K562 (cell line): ENCODE data around the gene NXN. TPM values are rescaled to one million over a fixed set of nuclear protein-coding genes. Genes with fewer than 3 reads are reported as not detected.

Experiments
- ATAC-seq: fragments of 200-7000 bp; cut with Tn5 transposase; 3 replicates; pipeline ENCODE4 v1.9.1; 2020; ENCODE audit warnings: moderate library complexity
- BruUV-seq: library from RNA; stranded (reverse); fragments of 400-500 nt; replicated peaks from 2 replicates; lab custom pipeline; 2021; lab: Mats Ljungman, UMichigan
- CTCF ChIA-PET: fragments of 300-600 bp; formaldehyde crosslinking; extraction: SDS; loops from one replicate; lab custom pipeline; 2021; ENCODE audit warnings: low intra/inter-chr PET ratio; lab: Yijun Ruan, JAX
- POLR2A ChIA-PET: fragments of 300-600, 350-650 bp; sonication (Branson Sonifier 250); formaldehyde crosslinking; extraction: SDS; loops from one replicate; lab custom pipeline; 2021; ENCODE audit warnings: antibody characterized with exemption, inconsistent platforms; lab: Yijun Ruan, JAX
- DNase-seq, 4 experiments: peaks; one replicate each; pipeline versions ENCODE4 v3.0.0 to v3.0.0-alpha.2; 2011 to 2018; ENCODE audit warnings: low spot score in 3 of 4, mixed read lengths in 3 of 4; ENCODE audit errors: extremely low read depth in 1 of 4
- FAIRE-seq: peaks from 2 replicates; lab custom pipeline; 2011; peaks lifted over from hg19 to GRCh38; lab: Jason Lieb, UNC
- H2AFZ ChIP-seq: 2 replicates; pipeline ENCODE4 v1.6.0; 2011; ENCODE audit warnings: low read depth, low read length, control low read depth, inconsistent platforms
- H3K27ac ChIP-seq: fragments of 200-600 bp; 3 replicates; pipeline ENCODE4 v1.8.0; 2011; ENCODE audit warnings: low read depth, mild to moderate bottlenecking, control low read depth, inconsistent platforms, low read length, moderate library complexity, mixed read lengths; ENCODE audit errors: extremely low read depth
- H3K27me3 ChIP-seq, 2 experiments: fragments of 300-600 bp in 1 of 2; 2 replicates in 1 of 2; 3 replicates in 1 of 2; pipeline versions ENCODE4 v1.6.0 to v1.8.0; 2011; ENCODE audit warnings: inconsistent platforms in 2 of 2, low read length in 2 of 2, mild to moderate bottlenecking in 1 of 2, mixed read lengths in 1 of 2, moderate library complexity in 1 of 2; ENCODE audit not compliant: control insufficient read depth in 2 of 2, insufficient read depth in 2 of 2
- H3K36me3 ChIP-seq: fragments of 300-600 bp; 3 replicates; pipeline ENCODE4 v1.8.0; 2011; ENCODE audit warnings: mild to moderate bottlenecking, low read length, inconsistent platforms; ENCODE audit not compliant: control insufficient read depth, insufficient read depth
- H3K4me1 ChIP-seq, 2 experiments: fragments of 200-600 bp in 1 of 2; replicated peaks in 1 of 2; 2 replicates in 1 of 2; 3 replicates in 1 of 2; pipeline versions ENCODE4 v1.5.1 to v1.8.0; 2011; ENCODE audit warnings: inconsistent platforms in 2 of 2, low read length in 2 of 2, mild to moderate bottlenecking in 1 of 2, mixed read lengths in 1 of 2, moderate library complexity in 1 of 2; ENCODE audit not compliant: control insufficient read depth in 2 of 2, insufficient read depth in 2 of 2
- H3K4me2 ChIP-seq: 2 replicates; pipeline ENCODE4 v1.6.1; 2011; ENCODE audit warnings: low read length, control low read depth, inconsistent platforms, mixed read lengths; ENCODE audit not compliant: insufficient read depth
- H3K4me3 ChIP-seq: fragments of 200-600 bp; sonication (generic), shearing (Covaris generic); 2 replicates; pipeline ENCODE4 v1.5.1; 2016; ENCODE audit warnings: control low read depth, inconsistent platforms
- H3K79me2 ChIP-seq: fragments of 200-600 bp; 3 replicates; pipeline ENCODE4 v1.8.0; 2011; ENCODE audit warnings: low read length, inconsistent platforms; ENCODE audit not compliant: control insufficient read depth, insufficient read depth
- H3K9ac ChIP-seq, 2 experiments: 2 replicates each; pipeline versions ENCODE4 v1.6.0 to v1.6.1; 2011; ENCODE audit warnings: low read depth in 2 of 2, low read length in 2 of 2, control low read depth in 1 of 2, inconsistent platforms in 1 of 2, mild to moderate bottlenecking in 1 of 2, mixed read lengths in 1 of 2; ENCODE audit not compliant: insufficient read depth in 1 of 2
- H3K9me1 ChIP-seq: one replicate; pipeline ENCODE4 v1.6.0; 2011; ENCODE audit warnings: inconsistent platforms, mild to moderate bottlenecking, low read length, moderate library complexity; ENCODE audit not compliant: control insufficient read depth, insufficient read depth
- H3K9me3 ChIP-seq: replicated peaks from 2 replicates; pipeline ENCODE4 v1.5.1; 2011; ENCODE audit warnings: low read depth, low read length, inconsistent platforms; ENCODE audit not compliant: control insufficient read depth, insufficient read depth
- H4K20me1 ChIP-seq: replicated peaks from 2 replicates; pipeline ENCODE4 v1.6.1; 2011; ENCODE audit warnings: low read length, inconsistent platforms, mixed read lengths; ENCODE audit not compliant: control insufficient read depth, insufficient read depth
- BHLHE40 ChIP-seq: IDR thresholded peaks from 2 replicates; pipeline ENCODE4 v1.6.1; 2011; ENCODE audit warnings: low read length, improper control_type of control experiment
- CREB3L1 ChIP-seq: fragments of 450-650 bp; IDR thresholded peaks from 2 replicates; pipeline ENCODE4 v1.6.1; 2014; ENCODE audit warnings: low read depth, mild to moderate bottlenecking, moderate library complexity, borderline replicate concordance
- EHMT2 ChIP-seq: fragments of 450-650 bp; IDR thresholded peaks from 2 replicates; pipeline ENCODE4 v1.6.1; 2018; ENCODE audit warnings: antibody characterized with exemption
- GMEB1 ChIP-seq: fragments of 250-450 bp; sonication (Bioruptor Pico); IDR thresholded peaks from 2 replicates; pipeline ENCODE4 v1.4.0; 2020; ENCODE audit warnings: mild to moderate bottlenecking
- HNRNPK ChIP-seq: fragments of 200-400 bp; formaldehyde crosslinking; IDR thresholded peaks from one replicate; pipeline ENCODE4 v1.6.1; 2018; ENCODE audit warnings: mild to moderate bottlenecking, low read depth, low read length; ENCODE audit not compliant: poor library complexity, severe bottlenecking
- KDM1A ChIP-seq, 2 experiments: fragments of 450-650 bp; IDR thresholded peaks; 2 replicates each; pipeline ENCODE4 v1.6.1; 2016; ENCODE audit warnings: mild to moderate bottlenecking in 2 of 2
- KLF10 ChIP-seq: fragments of 250-450 bp; sonication (Bioruptor Pico); IDR thresholded peaks from 2 replicates; pipeline ENCODE4 v1.6.1; 2021; ENCODE audit warnings: matching md5 sums
- KLF13 ChIP-seq: fragments of 450-650 bp; IDR thresholded peaks from 2 replicates; pipeline ENCODE4 v1.6.1; 2016; ENCODE audit warnings: missing genetic modification characterization, low read depth, mild to moderate bottlenecking, missing compliant biosample characterization, moderate library complexity, borderline replicate concordance
- MEF2A ChIP-seq: IDR thresholded peaks from 2 replicates; pipeline ENCODE4 v1.6.1; 2011; ENCODE audit warnings: low read depth, mild to moderate bottlenecking, low read length, moderate library complexity; ENCODE audit not compliant: control insufficient read depth
- MLLT1 ChIP-seq, 2 experiments: fragments of 450-650 bp; IDR thresholded peaks; 2 replicates each; pipeline ENCODE4 v1.6.1; 2016
- POU5F1 ChIP-seq: fragments of 150-350 bp; IDR thresholded peaks from 2 replicates; pipeline ENCODE4 v1.6.1; 2014; ENCODE audit warnings: borderline replicate concordance, low read length, low read depth, mild to moderate bottlenecking; ENCODE audit not compliant: partially characterized antibody
- ZC3H11A ChIP-seq: IDR thresholded peaks from 2 replicates; pipeline ENCODE4 v1.6.1; 2012; ENCODE audit warnings: low read depth, low read length, improper control_type of control experiment
- ZNF436 ChIP-seq: fragments of 250-450, 450-650 bp; sonication (Bioruptor Pico); formaldehyde crosslinking; IDR thresholded peaks from 2 replicates; pipeline ENCODE4 v1.7.0; 2020; ENCODE audit warnings: mild to moderate bottlenecking
- ZNF561 ChIP-seq: fragments of 450-650 bp; formaldehyde crosslinking; conservative IDR thresholded peaks from 2 replicates; pipeline ENCODE4 v1.4.0; 2020; ENCODE audit warnings: mild to moderate bottlenecking, moderate library complexity
- ZNF764 ChIP-seq: fragments of 250-450 bp; sonication (Bioruptor Pico); IDR thresholded peaks from 2 replicates; pipeline ENCODE4 v1.4.0; 2020; ENCODE audit warnings: low read depth, mild to moderate bottlenecking, moderate library complexity
- WGBS: fragments of 100-300 bp; shearing (Covaris generic); methylation state at CpG from one replicate; pipeline ENCODE4 v1.1.6; 2016; ENCODE audit warnings: low coverage, mixed read lengths; ENCODE audit not compliant: insufficient coverage; ENCODE audit errors: missing lambda C conversion rate; 5-methylcytosine and 5-hydroxymethylcytosine counted together
- in situ Hi-C: fragments of 300-500 bp; cut with MboI; formaldehyde crosslinking; loops from 4 replicates; pipeline ENCODE4 v1.15.0; 2018; ENCODE audit warnings: inconsistent platforms, mixed read lengths
- intact Hi-C: fragments of 100-400 bp; cut with micrococcal nuclease; formaldehyde crosslinking; loops from 2 replicates; pipeline ENCODE4 v1.14.2; 2022
- polyA plus RNA-seq, 8 experiments: library from polyadenylated mRNA; depleted of rRNA in 4 of 8; stranded (reverse) in 5 of 8; unstranded in 3 of 8; fragments of >200 nt; fragmentation: Nextera tagmentation in 2 of 8; fragmentation: Illumina TruSeq in 1 of 8; extraction: Ambion mirVana in 2 of 8; extraction: Trizol in 1 of 8; gene quantifications; 2 replicates each; pipeline versions ENCODE4 v1.2.1 to v1.2.3, GENCODE V29; 2011 to 2014; ENCODE audit warnings: inconsistent platforms in 1 of 8, missing spikeins in 1 of 8
- total RNA-seq, 7 experiments: library from RNA; depleted of rRNA in 6 of 7; stranded (reverse); fragments of >200 nt in 6 of 7; fragmentation: Illumina TruSeq in 2 of 7; extraction: Trizol in 2 of 7; gene quantifications; 2 replicates each; pipeline versions ENCODE4 v1.2.1 to v1.2.3, GENCODE V29; 2011 to 2021; ENCODE audit warnings: low replicate concordance in 1 of 7

NXN gene
- total and polyA plus RNA-seq, 9 of the 15 experiments (the other 6 are each of a cell fraction or from before 2014, with no cell fraction given) = 0.08 to 0.39 (median 0.29) TPM; not detected in 5

DNA sequence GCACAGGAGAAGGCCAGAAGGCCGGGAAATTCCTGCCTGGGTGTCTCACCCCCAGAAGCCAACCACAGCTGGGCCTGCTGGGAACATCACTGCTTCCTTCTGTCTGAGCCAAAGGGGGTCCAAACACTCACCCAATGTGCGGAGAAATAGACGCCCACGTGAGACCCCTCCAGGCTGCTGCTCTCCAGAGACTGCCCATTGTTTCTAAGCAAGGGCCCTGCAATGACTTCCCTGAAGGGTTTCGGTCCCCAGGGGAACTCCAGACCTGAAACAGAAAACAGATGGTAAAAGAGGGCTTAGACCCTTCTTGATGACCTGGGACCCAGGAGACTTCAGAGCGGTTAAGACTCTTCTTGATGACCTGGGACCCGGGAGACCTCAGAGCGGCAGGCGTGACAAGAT is 156.1 kb downstream of the NXN start:
- no peaks in the 10 kb centered on the region for H3K79me2 ChIP-seq
- in situ Hi-C loops = no loop called here
- TF ChIP-seq CREB3L1 (no peak), KDM1A (IDR thresholded peaks at IDR 0.05) (no peak), KLF13 (tag) (no peak), POU5F1 (no peak), KLF10 (CRISPR knock-in tag) (no peak), MEF2A (no peak), ZC3H11A (no peak), ZNF436 (CRISPR knock-in tag) (no peak), ZNF764 (CRISPR knock-in tag) (no peak), HNRNPK (no peak), MLLT1 (IDR thresholded peaks at IDR 0.05) (no peak), EHMT2 (no peak), BHLHE40 (no peak), ZNF561 (CRISPR knock-in tag) (no peak), GMEB1 (CRISPR knock-in tag) (no peak)
- TF ChIP-seq, all 486 proteins: peak for 0
- WGBS = 10% methylated on average over 7 of the region's 9 CpGs
- Histone ChIP-seq H3K4me1 (no peaks in the 10 kb centered on the region), H3K27me3 (peaks cover 18 to 64% of the 10 kb centered on the region in 2 experiments), H2AFZ (no peak overlapping the region), H3K27ac (no peak overlapping the region), H3K36me3 (no peaks in the 10 kb centered on the region), H3K4me3 (no peak overlapping the region), H3K9me1 (no peaks in the 10 kb centered on the region), H4K20me1 (no peaks in the 10 kb centered on the region), H3K9me3 (no peaks in the 10 kb centered on the region), H3K4me2 (no peak overlapping the region), H3K9ac (no peak overlapping the region)
- no TSS peak for BruUV-seq
- ATAC-seq (no peak), FAIRE-seq (no peak), DNase-seq (no peak)
- intact Hi-C loops = no loop called here
- POLR2A ChIA-PET = interaction anchor here (0.6 kb wide), 1 partner anchor 113 kb away, joined by 3 read pairs; no protein-coding TSS in a partner anchor
- CTCF ChIA-PET = no interaction called here
